Fibroblast of upper back skin (primary cell): ENCODE data around the gene CREBZF.
A peak's percentile ranks its signal among the peaks of the same experiment; 100 is the strongest.
"Not testable (repeated sequence)": the region's sequence is repeated elsewhere in the genome, so short reads cannot be mapped to it uniquely, and the experiment has no call there.

Source experiments
- DNase-seq: peaks from one replicate; pipeline ENCODE4 v3.0.0-alpha.2; 2013

Gene CREBZF

DNA sequence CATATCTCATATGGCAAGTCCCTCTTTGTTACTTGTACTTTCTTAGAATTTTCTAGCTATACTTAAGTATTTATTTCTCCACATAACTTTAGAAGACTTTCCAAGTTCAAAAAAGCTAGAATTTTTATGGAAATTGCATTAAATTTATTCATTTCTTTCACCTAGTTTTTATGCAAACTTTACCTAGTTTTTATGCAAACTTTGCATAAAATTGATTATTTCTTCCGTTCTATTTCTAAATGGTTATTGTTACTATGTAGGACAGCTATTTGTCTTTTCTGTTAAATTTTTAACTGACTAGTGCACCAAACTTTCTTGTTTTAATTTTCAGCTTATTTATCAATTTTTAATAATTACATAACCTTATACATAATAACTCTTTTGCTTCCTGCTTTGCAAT lies 3.2 kb upstream of the CREBZF start:
- DNase-seq: no peak

DNA sequence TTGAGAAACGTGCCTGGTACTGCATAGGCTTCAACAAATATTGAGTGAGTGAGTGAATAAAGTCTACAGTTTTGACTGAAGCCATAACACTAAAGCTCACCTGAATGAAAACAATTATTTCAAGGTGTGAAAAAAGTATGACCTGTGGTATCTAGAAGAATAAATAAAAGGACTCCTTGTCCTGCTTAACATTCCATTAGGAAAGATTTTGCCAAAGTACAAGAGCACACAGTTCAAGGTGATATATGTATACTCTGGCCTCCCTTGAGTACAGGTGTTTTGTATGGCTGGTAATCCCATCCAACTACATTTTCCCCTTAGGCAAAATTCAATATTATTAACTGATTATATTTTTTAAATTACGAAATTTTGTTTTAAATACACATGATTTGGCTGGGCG lies 1.8 kb upstream of the CREBZF start:
- no peak for DNase-seq

DNA sequence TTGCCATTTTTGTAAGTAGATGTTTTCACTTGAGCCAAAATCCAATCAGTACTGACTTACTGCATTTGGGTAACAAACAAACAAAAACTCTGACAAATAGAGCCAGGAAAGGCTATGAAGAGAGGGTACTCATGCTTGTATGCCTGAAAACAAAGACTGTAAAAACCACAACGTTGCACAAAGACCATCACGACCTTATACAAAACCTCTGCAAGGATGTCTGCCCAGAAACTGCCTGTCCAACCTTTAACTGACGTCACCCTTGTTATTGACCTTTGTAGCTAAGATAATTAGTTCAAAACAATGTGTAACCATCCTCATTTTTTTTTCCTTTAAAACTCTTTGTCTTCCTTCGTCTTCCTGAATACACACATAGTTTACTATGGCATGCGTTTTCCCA lies 804 bp upstream of the CREBZF start:
- DNase-seq: no peak

DNA sequence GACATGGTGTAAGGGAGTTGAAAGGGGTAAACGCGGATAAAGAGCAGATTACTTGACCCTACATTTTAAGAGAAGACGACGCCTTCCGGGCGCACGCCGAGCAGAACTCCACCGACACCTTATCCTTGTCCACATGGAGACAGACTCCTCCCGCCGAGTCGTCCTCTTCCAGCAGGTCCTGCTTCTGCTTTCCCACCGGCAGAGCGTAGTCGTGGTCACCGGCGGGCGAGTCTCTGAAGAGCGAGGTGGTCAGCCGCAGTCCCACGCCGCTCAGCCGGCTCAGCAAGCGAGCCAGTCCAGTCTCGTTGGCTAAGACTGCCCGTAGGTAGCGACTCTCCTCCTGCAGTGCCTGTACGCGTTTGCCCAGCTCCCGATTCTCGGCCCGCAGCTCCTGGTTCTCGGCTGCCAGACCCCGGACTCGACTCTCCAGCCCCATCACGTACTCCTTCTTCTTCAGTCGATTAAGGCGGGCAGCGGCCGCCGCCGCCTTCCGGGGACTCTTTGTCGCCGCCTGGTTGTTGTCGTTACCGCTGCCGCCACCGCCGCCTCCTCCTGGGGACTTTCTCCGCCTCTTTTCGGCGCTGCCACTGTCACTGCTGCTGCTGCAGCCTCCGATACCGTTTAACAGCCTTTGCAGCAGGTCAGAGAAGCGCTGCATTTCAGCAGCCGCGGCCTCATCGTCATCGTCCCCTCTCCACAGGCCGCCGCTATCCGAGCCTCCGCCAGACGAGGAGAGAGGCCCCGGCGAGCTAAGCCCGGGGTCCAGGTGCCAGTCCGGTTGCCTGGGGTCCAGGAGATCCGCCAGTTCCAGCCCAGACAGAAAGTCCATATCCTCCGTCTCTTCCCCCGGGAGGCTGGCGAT lies 945 bp downstream of the CREBZF start:
- peak; percentile 38 for DNase-seq

GRCh38 chr11:85663080-85663752 lies 1.7 kb downstream of the CREBZF start:
- DNase-seq: no peak

GRCh38 chr11:85661972-85662664 lies 2.8 kb downstream of the CREBZF start:
- no peak for DNase-seq

GRCh38 chr11:85658180-85658579 lies 6.7 kb downstream of the CREBZF start:
- no peak for DNase-seq

DNA sequence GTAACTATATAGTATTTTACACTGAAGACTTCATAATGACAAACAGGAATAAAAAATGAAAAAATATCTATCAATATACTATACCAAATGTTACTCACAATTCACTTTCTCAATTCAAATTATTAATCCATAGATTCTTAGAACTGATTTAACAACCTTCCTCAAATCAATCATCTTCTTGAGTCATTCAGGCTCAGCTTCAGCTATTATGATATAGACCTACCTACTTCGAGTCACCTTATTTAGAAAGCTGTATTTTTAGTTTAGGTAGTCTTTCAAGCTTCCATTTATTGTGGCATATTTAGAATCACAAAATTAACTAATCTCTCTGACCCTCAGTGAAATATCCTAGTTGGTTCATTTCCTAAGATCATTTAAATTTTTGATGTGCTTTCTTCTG lies 8.2 kb downstream of the CREBZF start:
- DNase-seq: no peak

- DNase-seq: not testable (repeated sequence)
These were observed 10.6 kb downstream of the CREBZF start for GRCh38 chr11:85654343-85654742.

DNA sequence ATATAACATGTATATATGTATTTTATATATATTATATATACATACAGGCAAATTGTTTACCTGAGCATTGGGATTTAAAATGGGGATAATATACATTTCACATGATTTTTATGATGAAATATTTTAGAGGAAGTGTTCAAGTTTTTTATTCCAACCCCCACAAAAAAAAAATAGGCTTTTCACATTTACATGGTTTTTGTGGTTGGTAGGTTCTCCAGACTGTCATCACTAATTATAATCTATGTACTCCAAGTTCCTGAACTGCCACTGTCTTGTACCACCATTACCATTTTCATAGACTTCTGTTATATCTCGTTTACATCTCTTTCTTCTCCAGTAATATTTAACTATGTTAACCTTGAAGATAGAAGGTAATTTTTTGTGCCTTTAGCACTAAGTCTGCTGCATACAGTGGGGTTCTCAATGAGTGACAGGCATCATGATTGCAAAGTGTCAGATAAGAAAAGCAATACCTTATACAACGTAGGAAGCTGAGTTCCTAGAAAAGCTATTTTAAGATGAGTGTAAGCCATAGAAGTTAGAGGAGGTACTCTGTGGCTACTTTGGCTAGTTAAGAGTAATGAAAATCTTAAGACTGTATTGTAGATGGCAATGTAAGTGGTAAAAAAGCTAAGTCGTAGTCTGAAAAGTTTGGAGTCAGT lies 12.0 kb downstream of the CREBZF start:
- no peak for DNase-seq

DNA sequence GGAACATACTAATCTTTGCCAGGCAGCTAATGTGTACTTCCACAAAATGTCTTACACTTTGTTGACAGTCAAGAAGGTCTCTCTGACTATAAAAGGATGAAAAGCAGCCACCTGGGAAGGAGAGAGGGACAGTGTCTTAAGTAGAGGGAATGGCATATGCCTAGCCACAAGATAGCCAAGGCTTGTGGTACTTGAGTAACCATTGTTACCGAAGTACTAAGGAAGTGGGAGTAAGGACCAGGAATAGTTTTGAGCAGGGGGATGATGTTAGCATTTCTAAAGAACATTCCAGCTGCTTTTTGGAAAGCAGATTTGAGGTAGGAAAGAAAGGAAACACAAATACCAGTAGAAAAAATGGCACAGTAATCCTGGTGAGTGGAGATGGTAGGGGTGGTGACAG lies 13.8 kb downstream of the CREBZF start:
- DNase-seq: no peak

GRCh38 chr11:85647604-85648299 lies 17.2 kb downstream of the CREBZF start, which contains the start of gene TMEM126A:
TMEM126A (plus strand) TSS chr11:85647967; CDS start chr11:85650256, 2,289 bp downstream.
- peak; percentile 80 for DNase-seq

- no peak for DNase-seq
These were observed 17.9 kb downstream of the CREBZF start for GRCh38 chr11:85647078-85647477.

GRCh38 chr11:85643191-85643614 lies 21.7 kb downstream of the CREBZF start:
- no peak for DNase-seq

DNA sequence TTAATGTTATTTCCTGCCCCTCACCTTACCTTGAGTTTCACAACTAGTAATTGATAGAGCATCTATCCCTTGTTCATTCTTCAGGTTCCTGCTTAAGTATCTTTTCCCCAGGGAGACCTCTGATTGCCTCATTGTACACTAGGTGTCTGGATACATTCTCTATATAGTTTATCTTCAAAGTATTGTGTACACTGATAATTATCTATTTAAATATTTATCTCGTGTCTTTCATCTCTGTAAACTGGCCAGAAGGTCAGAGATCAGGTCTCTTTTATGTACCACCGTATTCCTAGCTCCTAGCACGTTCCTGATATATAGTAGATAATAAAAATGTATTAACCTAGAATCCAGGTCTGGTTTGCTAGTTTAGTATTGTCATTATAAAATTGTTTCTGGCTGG lies 30.2 kb downstream of the CREBZF start:
- no peak for DNase-seq

GRCh38 chr11:85628771-85629341 lies 36.1 kb downstream of the CREBZF start:
- DNase-seq: no peak

GRCh38 chr11:85627998-85628770 lies 36.7 kb downstream of the CREBZF start, which contains the start of gene TMEM126B:
TMEM126B (plus strand) TSS chr11:85628593; CDS start chr11:85628608, 15 bp downstream.
- peak; percentile 97 for DNase-seq

DNA sequence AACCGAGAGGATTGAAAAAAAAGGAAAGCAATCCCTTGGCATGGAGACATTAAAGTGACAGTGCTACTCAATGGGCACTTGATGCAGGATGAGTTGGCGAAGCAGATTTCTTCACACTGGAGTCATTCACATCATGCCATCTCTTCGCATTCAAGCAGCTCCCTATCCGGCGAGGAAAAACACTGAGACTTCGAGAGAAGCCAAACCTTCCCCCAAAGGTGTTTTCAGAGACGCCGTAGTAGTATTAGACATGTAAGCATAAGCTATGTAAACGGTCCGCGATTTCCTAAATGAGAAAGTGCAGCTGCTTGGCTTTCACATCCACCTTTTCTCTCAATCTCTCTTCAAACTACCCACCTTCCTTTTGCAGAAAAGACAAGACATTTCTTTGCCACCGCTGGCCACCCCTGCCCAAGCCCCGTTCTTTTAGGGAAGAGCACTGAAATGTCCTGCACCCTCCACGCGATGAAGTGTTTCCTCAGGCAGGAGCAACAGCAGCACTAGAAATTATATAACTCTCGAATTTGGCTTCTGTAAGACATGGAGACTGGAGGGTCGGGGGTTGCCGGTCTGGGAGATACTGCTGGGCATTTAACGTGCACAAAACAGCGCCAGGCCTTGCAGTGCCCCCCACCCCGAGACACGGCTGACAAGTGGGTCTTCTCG lies 37.5 kb downstream of the CREBZF start, which contains the start of gene DLG2:
Gene DLG2, minus strand, starts transcription at position 13 of the 666 bp plus-strand sequence.
- peak; percentile 18 for DNase-seq

DNA sequence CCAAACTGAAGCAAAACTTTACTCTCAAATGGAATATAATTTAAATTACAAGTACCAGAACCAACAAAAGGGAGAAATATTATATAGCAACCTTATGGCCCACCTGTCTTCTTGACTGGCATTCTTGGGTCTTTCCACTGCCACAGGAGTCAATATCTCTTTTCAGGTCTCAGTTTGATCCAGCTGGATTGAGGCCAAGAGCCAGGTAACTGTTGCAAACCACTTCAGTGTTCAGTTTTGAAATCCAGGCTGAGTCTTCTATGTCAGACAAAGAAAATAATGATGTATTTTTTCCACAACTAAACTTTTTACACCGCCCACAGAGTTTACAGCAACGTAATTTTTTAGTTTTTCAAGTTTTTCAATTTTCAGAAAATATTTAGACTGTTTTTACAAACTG lies 38.4 kb downstream of the CREBZF start:
- DNase-seq: no peak

GRCh38 chr11:85620256-85620655 lies 44.7 kb downstream of the CREBZF start:
- no peak for DNase-seq
